HCT116 (cell line): ENCODE results near the gene FMO2. TPM values are rescaled to one million over a fixed set of nuclear protein-coding genes. Genes with fewer than 3 reads are reported as not detected.

Source experiments
- ATAC-seq: fragments of 200-7000 bp; cut with Tn5 transposase; 2 replicates; pipeline ENCODE4 v1.9.1; 2020; ENCODE audit warnings: mild to moderate bottlenecking, moderate library complexity
- BruUV-seq: library from RNA; stranded (reverse); fragments of 400-500 nt; replicated peaks from 2 replicates; lab custom pipeline; 2021; lab: Mats Ljungman, UMichigan
- CTCF ChIA-PET: fragments of 300-600 bp; sonication (Branson Sonifier 250); formaldehyde crosslinking; loops from one replicate; lab custom pipeline; 2021; ENCODE audit warnings: antibody characterized with exemption; lab: Charles Lee
- POLR2A ChIA-PET: fragments of 300-600, 350-600 bp; sonication (Branson Sonifier 250); formaldehyde crosslinking; loops from one replicate; lab custom pipeline; 2021; ENCODE audit warnings: antibody characterized with exemption; lab: Charles Lee
- RAD21 ChIA-PET, 2 experiments: fragments of 300-600 bp; sonication (Branson Sonifier 250); formaldehyde crosslinking; loops; one replicate each; lab custom pipeline; 2023; ENCODE audit warnings: low total read pairs in 2 of 2; ENCODE audit not compliant: uncharacterized antibody in 2 of 2, unreplicated experiment in 2 of 2, low non-redundant PET in 1 of 2; lab: Charles Lee
- DNase-seq: peaks from one replicate; pipeline ENCODE4 v3.0.0-alpha.2; 2010; ENCODE audit warnings: low read depth, low spot score
- H2AFZ ChIP-seq: fragments of 200-600 bp; shearing (Covaris generic), sonication (generic); 2 replicates; pipeline ENCODE4 v1.6.1; 2017; ENCODE audit warnings: low read depth, mixed run types, mixed read lengths, antibody characterized with exemption, low read length; ENCODE audit not compliant: poor library complexity, severe bottlenecking
- H3K27ac ChIP-seq: 2 replicates; pipeline ENCODE4 v1.5.1; 2012; ENCODE audit warnings: low read depth, low read length
- H3K27me3 ChIP-seq: fragments of 200-600 bp; sonication (generic); 2 replicates; pipeline ENCODE4 v1.6.1; 2016; ENCODE audit warnings: mixed run types, low read length, mixed read lengths; ENCODE audit not compliant: insufficient read depth
- H3K36me3 ChIP-seq, 2 experiments: fragments of 200-500 bp in 1 of 2; fragments of 200-600 bp in 1 of 2; sonication (Bioruptor generic) in 1 of 2; sonication (generic) in 1 of 2; 2 replicates each; pipeline versions ENCODE4 v1.5.1 to v1.6.1; 2014 to 2016; ENCODE audit warnings: low read length in 2 of 2, inconsistent platforms in 1 of 2, mixed read lengths in 1 of 2, mixed run types in 1 of 2; ENCODE audit not compliant: insufficient read depth in 2 of 2, control insufficient read depth in 1 of 2
- H3K4me1 ChIP-seq, 2 experiments: fragments of 200-600 bp in 1 of 2; sonication (generic) in 1 of 2; 2 replicates each; pipeline versions ENCODE4 v1.5.1 to v1.6.1; 2012 to 2017; ENCODE audit warnings: low read length in 2 of 2, inconsistent platforms in 1 of 2, mild to moderate bottlenecking in 1 of 2, mixed read lengths in 1 of 2, mixed run types in 1 of 2, moderate library complexity in 1 of 2; ENCODE audit not compliant: insufficient read depth in 2 of 2, control insufficient read depth in 1 of 2
- H3K4me2 ChIP-seq: fragments of 200-600 bp; sonication (generic); 2 replicates; pipeline ENCODE4 v1.6.1; 2017; ENCODE audit warnings: mixed run types, low read length, mixed read lengths
- H3K4me3 ChIP-seq, 2 experiments: fragments of 200-600 bp in 1 of 2; sonication (generic) in 1 of 2; replicated peaks in 1 of 2; 2 replicates each; pipeline ENCODE4 v1.5.1; 2011 to 2016; ENCODE audit warnings: low read length in 2 of 2, control low read depth in 1 of 2, low read depth in 1 of 2, mild to moderate bottlenecking in 1 of 2, mixed read lengths in 1 of 2, mixed run types in 1 of 2
- H3K79me2 ChIP-seq: fragments of 200-600 bp; sonication (generic); 2 replicates; pipeline ENCODE4 v1.6.1; 2017; ENCODE audit warnings: mild to moderate bottlenecking, mixed run types, low read length, moderate library complexity, mixed read lengths; ENCODE audit not compliant: insufficient read depth
- H3K9ac ChIP-seq: fragments of 200-600 bp; sonication (generic); 2 replicates; pipeline ENCODE4 v1.6.1; 2016; ENCODE audit warnings: low read length, mixed read lengths
- H3K9me2 ChIP-seq: fragments of 200-600 bp; sonication (generic), shearing (Covaris generic); 2 replicates; pipeline ENCODE4 v1.6.1; 2017; ENCODE audit warnings: mixed run types, mild to moderate bottlenecking, moderate library complexity; ENCODE audit not compliant: insufficient read depth
- H3K9me3 ChIP-seq, 2 experiments: fragments of 200-500 bp in 1 of 2; fragments of 200-600 bp in 1 of 2; sonication (Bioruptor generic) in 1 of 2; sonication (generic) in 1 of 2; 2 replicates each; pipeline ENCODE4 v1.6.1; 2014 to 2017; ENCODE audit warnings: low read length in 2 of 2, mixed read lengths in 2 of 2, inconsistent platforms in 1 of 2, low read depth in 1 of 2, mild to moderate bottlenecking in 1 of 2, mixed run types in 1 of 2, moderate library complexity in 1 of 2; ENCODE audit not compliant: control insufficient read depth in 1 of 2, insufficient read depth in 1 of 2
- H4K20me1 ChIP-seq: fragments of 200-600 bp; sonication (generic), shearing (Covaris generic); 2 replicates; pipeline ENCODE4 v1.6.1; 2017; ENCODE audit warnings: mixed run types, mild to moderate bottlenecking, moderate library complexity; ENCODE audit not compliant: insufficient read depth
- ELF1 ChIP-seq: IDR thresholded peaks from 2 replicates; pipeline ENCODE4 v1.6.1; 2012; ENCODE audit warnings: low read depth, borderline replicate concordance
- EZH2phosphoT487 ChIP-seq: fragments of 200-600 bp; IDR thresholded peaks from 2 replicates; pipeline ENCODE4 v1.6.1; 2018; ENCODE audit warnings: antibody characterized with exemption, borderline replicate concordance
- FOSL1 ChIP-seq: IDR thresholded peaks from 2 replicates; pipeline ENCODE4 v1.6.1; 2012; ENCODE audit warnings: low read depth
- POLR2A ChIP-seq: IDR thresholded peaks from 2 replicates; pipeline ENCODE4 v1.7.0; 2011; ENCODE audit warnings: borderline replicate concordance; ENCODE audit not compliant: insufficient read depth, insufficient read length; ENCODE audit errors: extremely low read depth
- RAD21 ChIP-seq: IDR thresholded peaks from 2 replicates; pipeline ENCODE4 v1.6.1; 2012; ENCODE audit warnings: low read depth, mild to moderate bottlenecking
- ZNF274 ChIP-seq: fragments of 200-500 bp; sonication (Bioruptor generic); IDR thresholded peaks from 2 replicates; pipeline ENCODE4 v1.6.1; 2014; ENCODE audit warnings: mild to moderate bottlenecking, low read depth, low read length, inconsistent platforms
- intact Hi-C: fragments of 100-400 bp; cut with micrococcal nuclease; formaldehyde crosslinking; loops from 2 replicates; pipeline ENCODE4 v1.10.0; 2022
- total RNA-seq: library from RNA; stranded (reverse); gene quantifications from one replicate; pipeline ENCODE4 v1.2.1, GENCODE V29; 2021; ENCODE audit not compliant: unreplicated experiment
- TF ChIP-seq, protein P1 (sequence below): IDR thresholded peaks from 2 replicates; pipeline ENCODE4 v1.6.1; 2012
- TF ChIP-seq, protein P2 (sequence below), 3 experiments: fragments of 200-600 bp in 1 of 3; sonication (generic) in 1 of 3; IDR thresholded peaks in 2 of 3; conservative IDR thresholded peaks in 1 of 3; 2 replicates each; pipeline ENCODE4 v1.5.1; 2012 to 2017; ENCODE audit warnings: low read depth in 2 of 3, low read length in 2 of 3, antibody characterized with exemption in 1 of 3, borderline replicate concordance in 1 of 3, control low read depth in 1 of 3, mild to moderate bottlenecking in 1 of 3, mixed read lengths in 1 of 3, mixed run types in 1 of 3, moderate library complexity in 1 of 3; ENCODE audit not compliant: insufficient read depth in 1 of 3
- TF ChIP-seq, protein P3 (sequence below): IDR thresholded peaks from 2 replicates; pipeline ENCODE4 v1.6.1; 2012; ENCODE audit warnings: low read depth

Gene FMO2
- total RNA-seq, 1 experiment from 2014 or later = 0.30 TPM

DNA sequence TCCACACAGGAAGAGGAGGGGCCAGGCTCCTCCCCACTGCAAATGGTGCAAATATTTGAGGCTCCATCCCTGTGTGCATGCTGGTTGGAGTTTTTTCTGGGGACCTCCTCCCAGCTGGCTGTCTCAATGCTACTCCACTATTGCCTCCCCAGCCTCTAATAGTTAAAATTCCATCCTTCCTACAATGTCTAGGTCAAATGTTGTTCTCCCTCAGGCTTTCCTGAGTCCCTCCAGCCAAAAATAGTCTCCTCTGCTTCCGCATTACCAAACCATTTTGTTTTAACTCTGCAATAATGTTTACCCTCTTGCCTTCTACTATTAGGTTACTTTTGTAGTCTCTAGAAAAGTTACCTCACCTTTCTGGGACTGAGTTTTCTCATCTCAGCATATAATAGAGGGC is 33.6 kb downstream of the FMO2 start:
- POLR2A ChIA-PET = no interaction called here
- BruUV-seq = no TSS peak
- no peak overlapping the region for H2AFZ ChIP-seq

More for the DNA sequence above, 33.6 kb downstream of the FMO2 start:
- Histone ChIP-seq H3K4me2 (no peak overlapping the region), H3K27ac (no peak overlapping the region), H3K9me2 (no peaks in the 10 kb centered on the region), H3K79me2 (no peaks in the 10 kb centered on the region), H3K9ac (no peak overlapping the region), H3K4me1 (no peaks in the 10 kb centered on the region), H3K36me3 (no peaks in the 10 kb centered on the region), H3K27me3 (no peaks in the 10 kb centered on the region), H3K4me3 (no peak overlapping the region), H4K20me1 (no peaks in the 10 kb centered on the region), H3K9me3 (no peaks in the 10 kb centered on the region)
- CTCF ChIA-PET = interaction anchor here (1.0 kb wide), 1 partner anchor 8 kb away, joined by 3 read pairs; no protein-coding TSS in a partner anchor
- intact Hi-C loops = no loop called here
- RAD21 ChIA-PET = no interaction called here
- TF ChIP-seq, protein P1, sequence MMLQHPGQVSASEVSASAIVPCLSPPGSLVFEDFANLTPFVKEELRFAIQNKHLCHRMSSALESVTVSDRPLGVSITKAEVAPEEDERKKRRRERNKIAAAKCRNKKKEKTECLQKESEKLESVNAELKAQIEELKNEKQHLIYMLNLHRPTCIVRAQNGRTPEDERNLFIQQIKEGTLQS = no peak
- TF ChIP-seq ELF1 (no peak), POLR2A (no peak), RAD21 (no peak), FOSL1 (no peak), ZNF274 (no peak), EZH2phosphoT487 (no peak)
- TF ChIP-seq, protein P2, sequence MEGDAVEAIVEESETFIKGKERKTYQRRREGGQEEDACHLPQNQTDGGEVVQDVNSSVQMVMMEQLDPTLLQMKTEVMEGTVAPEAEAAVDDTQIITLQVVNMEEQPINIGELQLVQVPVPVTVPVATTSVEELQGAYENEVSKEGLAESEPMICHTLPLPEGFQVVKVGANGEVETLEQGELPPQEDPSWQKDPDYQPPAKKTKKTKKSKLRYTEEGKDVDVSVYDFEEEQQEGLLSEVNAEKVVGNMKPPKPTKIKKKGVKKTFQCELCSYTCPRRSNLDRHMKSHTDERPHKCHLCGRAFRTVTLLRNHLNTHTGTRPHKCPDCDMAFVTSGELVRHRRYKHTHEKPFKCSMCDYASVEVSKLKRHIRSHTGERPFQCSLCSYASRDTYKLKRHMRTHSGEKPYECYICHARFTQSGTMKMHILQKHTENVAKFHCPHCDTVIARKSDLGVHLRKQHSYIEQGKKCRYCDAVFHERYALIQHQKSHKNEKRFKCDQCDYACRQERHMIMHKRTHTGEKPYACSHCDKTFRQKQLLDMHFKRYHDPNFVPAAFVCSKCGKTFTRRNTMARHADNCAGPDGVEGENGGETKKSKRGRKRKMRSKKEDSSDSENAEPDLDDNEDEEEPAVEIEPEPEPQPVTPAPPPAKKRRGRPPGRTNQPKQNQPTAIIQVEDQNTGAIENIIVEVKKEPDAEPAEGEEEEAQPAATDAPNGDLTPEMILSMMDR (IDR thresholded peaks at IDR 0.05 in 2 of 3, conservative IDR thresholded peaks at IDR 0.05 in 1 of 3; ENCODE audit: borderline replicate concordance in 1 of 3, insufficient read depth in 1 of 3, low read depth in 2 of 3, low read length in 2 of 3) = no peak
- TF ChIP-seq, protein P3, sequence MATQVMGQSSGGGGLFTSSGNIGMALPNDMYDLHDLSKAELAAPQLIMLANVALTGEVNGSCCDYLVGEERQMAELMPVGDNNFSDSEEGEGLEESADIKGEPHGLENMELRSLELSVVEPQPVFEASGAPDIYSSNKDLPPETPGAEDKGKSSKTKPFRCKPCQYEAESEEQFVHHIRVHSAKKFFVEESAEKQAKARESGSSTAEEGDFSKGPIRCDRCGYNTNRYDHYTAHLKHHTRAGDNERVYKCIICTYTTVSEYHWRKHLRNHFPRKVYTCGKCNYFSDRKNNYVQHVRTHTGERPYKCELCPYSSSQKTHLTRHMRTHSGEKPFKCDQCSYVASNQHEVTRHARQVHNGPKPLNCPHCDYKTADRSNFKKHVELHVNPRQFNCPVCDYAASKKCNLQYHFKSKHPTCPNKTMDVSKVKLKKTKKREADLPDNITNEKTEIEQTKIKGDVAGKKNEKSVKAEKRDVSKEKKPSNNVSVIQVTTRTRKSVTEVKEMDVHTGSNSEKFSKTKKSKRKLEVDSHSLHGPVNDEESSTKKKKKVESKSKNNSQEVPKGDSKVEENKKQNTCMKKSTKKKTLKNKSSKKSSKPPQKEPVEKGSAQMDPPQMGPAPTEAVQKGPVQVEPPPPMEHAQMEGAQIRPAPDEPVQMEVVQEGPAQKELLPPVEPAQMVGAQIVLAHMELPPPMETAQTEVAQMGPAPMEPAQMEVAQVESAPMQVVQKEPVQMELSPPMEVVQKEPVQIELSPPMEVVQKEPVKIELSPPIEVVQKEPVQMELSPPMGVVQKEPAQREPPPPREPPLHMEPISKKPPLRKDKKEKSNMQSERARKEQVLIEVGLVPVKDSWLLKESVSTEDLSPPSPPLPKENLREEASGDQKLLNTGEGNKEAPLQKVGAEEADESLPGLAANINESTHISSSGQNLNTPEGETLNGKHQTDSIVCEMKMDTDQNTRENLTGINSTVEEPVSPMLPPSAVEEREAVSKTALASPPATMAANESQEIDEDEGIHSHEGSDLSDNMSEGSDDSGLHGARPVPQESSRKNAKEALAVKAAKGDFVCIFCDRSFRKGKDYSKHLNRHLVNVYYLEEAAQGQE = no peak
- no peak for ATAC-seq
- DNase-seq = no peak
